Cardiac muscle cell (in vitro differentiated cells and primary cell): ENCODE measurements around the gene VWC2L. TPM values are rescaled to one million over a fixed set of nuclear protein-coding genes. Genes with fewer than 3 reads are reported as not detected.

Experiments
- DNase-seq, 2 donors: peaks; one replicate each; pipeline versions ENCODE4 v3.0.0 to v3.0.0-alpha.2; 2010 to 2017; ENCODE audit warnings: low read depth in 1 of 2, low spot score in 1 of 2
- H3K27ac ChIP-seq: fragments of 200-600 bp; sonication (generic); 2 replicates; pipeline ENCODE4 v1.5.1; 2016
- H3K27me3 ChIP-seq: fragments of 200-600 bp; sonication (generic); 2 replicates; pipeline ENCODE4 v1.6.0; 2016; ENCODE audit warnings: control low read depth
- H3K36me3 ChIP-seq: fragments of 200-600 bp; sonication (generic); 2 replicates; pipeline ENCODE4 v1.5.1; 2016; ENCODE audit warnings: control low read depth
- H3K4me1 ChIP-seq: fragments of 200-600 bp; sonication (generic); 2 replicates; pipeline ENCODE4 v1.8.1; 2017; ENCODE audit warnings: low read depth, mild to moderate bottlenecking, mixed run types
- H3K4me3 ChIP-seq: fragments of 200-600 bp; sonication (generic); 2 replicates; pipeline ENCODE4 v1.5.1; 2016; ENCODE audit warnings: mild to moderate bottlenecking
- H3K9me3 ChIP-seq: fragments of 200-600 bp; sonication (generic); 2 replicates; pipeline ENCODE4 v1.5.1; 2017; ENCODE audit warnings: low read depth, mild to moderate bottlenecking, control low read depth
- CTCF ChIP-seq: IDR thresholded peaks from 2 replicates; pipeline ENCODE4 v1.5.1; 2012; ENCODE audit warnings: low read depth, mild to moderate bottlenecking, low read length
- polyA plus RNA-seq: library from polyadenylated mRNA; unstranded; fragments of >200 nt; fragmentation: Nextera tagmentation; extraction: Ambion mirVana; gene quantifications from 2 replicates; pipeline ENCODE4 v1.2.1, GENCODE V29; 2016
- total RNA-seq: library from RNA; depleted of rRNA; stranded (reverse); fragments of >200 nt; gene quantifications from 2 replicates; pipeline ENCODE4 v1.2.3, GENCODE V29; 2016

The VWC2L gene
- total and polyA plus RNA-seq, 2 experiments from 2014 or later, result 0.10 to 0.24 TPM

GRCh38 chr2:214601852-214602633 lies 191.2 kb downstream of the VWC2L start:
- TF ChIP-seq CTCF, result no peak
- H3K4me1 ChIP-seq, result no peaks in the 10 kb centered on the region
- DNase-seq, result no peak
- H3K27me3 ChIP-seq, result no peaks in the 10 kb centered on the region
- H3K4me3 ChIP-seq, result no peak overlapping the region
- no peaks in the 10 kb centered on the region for H3K9me3 ChIP-seq
- H3K27ac ChIP-seq, result no peak overlapping the region
- no peaks in the 10 kb centered on the region for H3K36me3 ChIP-seq

DNA sequence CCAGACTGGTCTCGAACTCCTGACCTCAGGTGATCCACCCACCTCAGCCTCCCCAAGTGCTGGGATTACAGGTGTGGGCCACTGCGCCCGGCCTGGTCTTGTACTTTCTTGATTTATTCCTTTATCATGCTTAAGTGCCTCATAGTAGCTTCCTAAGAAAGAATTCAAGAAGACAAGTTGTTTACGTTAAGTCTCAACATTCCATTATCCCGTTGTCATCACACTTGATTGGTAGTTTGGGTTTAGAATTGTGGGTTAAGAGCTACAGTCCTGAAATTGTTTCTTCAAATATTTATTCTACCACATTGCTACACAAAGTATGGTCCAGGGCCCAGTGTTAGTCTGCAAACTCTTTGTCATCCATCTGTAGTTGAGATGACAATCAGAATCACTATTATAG lies 194.0 kb downstream of the VWC2L start:
- no peaks in the 10 kb centered on the region for H3K9me3 ChIP-seq
- TF ChIP-seq CTCF, result no peak
- H3K4me1 ChIP-seq, result no peaks in the 10 kb centered on the region
- no peak overlapping the region for H3K4me3 ChIP-seq
- H3K36me3 ChIP-seq, result no peaks in the 10 kb centered on the region
- no peak for DNase-seq
- no peaks in the 10 kb centered on the region for H3K27me3 ChIP-seq
- H3K27ac ChIP-seq, result no peak overlapping the region

DNA sequence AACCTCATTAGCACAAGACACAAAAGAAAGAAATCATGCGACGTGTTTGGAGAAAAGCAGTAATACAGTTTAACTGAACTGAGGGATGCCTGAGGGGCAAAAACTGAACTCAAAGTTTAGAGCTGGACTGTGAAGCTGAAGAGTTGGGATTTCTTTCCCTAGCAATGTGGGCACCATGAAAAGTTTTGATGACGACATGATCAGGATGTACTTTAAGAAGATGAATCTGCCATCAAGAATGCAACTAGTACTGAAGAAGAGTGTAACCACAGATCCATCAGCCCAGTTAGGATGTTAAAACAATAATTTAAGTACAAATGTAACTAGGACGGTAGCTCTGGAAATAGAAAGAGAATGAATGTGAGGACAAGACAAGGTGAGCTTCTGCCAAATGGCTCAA lies 196.2 kb downstream of the VWC2L start:
- Histone ChIP-seq H3K4me3 (no peak overlapping the region), H3K27me3 (no peaks in the 10 kb centered on the region), H3K27ac (no peak overlapping the region), H3K4me1 (no peaks in the 10 kb centered on the region), H3K9me3 (no peaks in the 10 kb centered on the region), H3K36me3 (no peaks in the 10 kb centered on the region)
- TF ChIP-seq CTCF, result no peak
- no peak for DNase-seq

GRCh38 chr2:214611015-214611414 lies 200.2 kb downstream of the VWC2L start:
- no peak for DNase-seq
- no peak overlapping the region for H3K4me3 ChIP-seq
- H3K36me3 ChIP-seq, result no peaks in the 10 kb centered on the region
- no peaks in the 10 kb centered on the region for H3K4me1 ChIP-seq
- TF ChIP-seq CTCF, result no peak
- no peaks in the 10 kb centered on the region for H3K9me3 ChIP-seq
- H3K27me3 ChIP-seq, result no peaks in the 10 kb centered on the region
- no peak overlapping the region for H3K27ac ChIP-seq

GRCh38 chr2:214624166-214624760 lies 213.4 kb downstream of the VWC2L start:
- Histone ChIP-seq H3K27ac (no peak overlapping the region), H3K36me3 (no peaks in the 10 kb centered on the region), H3K27me3 (no peaks in the 10 kb centered on the region), H3K9me3 (no peaks in the 10 kb centered on the region), H3K4me3 (no peak overlapping the region), H3K4me1 (no peaks in the 10 kb centered on the region)
- no peak for TF ChIP-seq CTCF
- no peak for DNase-seq
